ENCODE measurements around the gene GNAZ. TPM values are rescaled to one million over a fixed set of nuclear protein-coding genes. Genes with fewer than 3 reads are reported as not detected.
A peak's percentile ranks its signal among the peaks of the same experiment; 100 is the strongest.
"Not testable (repeated sequence)": the region's sequence is repeated elsewhere in the genome, so short reads cannot be mapped to it uniquely, and the experiment has no call there.

The GNAZ gene
- total RNA-seq, 2 donors from 2014 or later, result 0.37 to 2.0 TPM

- Mint-ChIP-seq H3K36me3 (ENCODE audit: low read depth) (no peaks in the 10 kb centered on the region), H3K9me3 (no peaks in the 10 kb centered on the region), H3K4me1 (no peaks in the 10 kb centered on the region), H3K27ac (no peak overlapping the region), H3K27me3 (no peaks in the 10 kb centered on the region), H3K4me3 (no peak overlapping the region)
- no peak for ATAC-seq (replicated peaks)
Observed at GRCh38 chr22:23132376-23133091, 62.2 kb downstream of the GNAZ start.

GRCh38 chr22:23133922-23134321, 63.6 kb downstream of the GNAZ start:
- no peaks in the 10 kb centered on the region for H3K36me3 Mint-ChIP-seq (ENCODE audit: low read depth)
- ATAC-seq (replicated peaks), result no peak
- H3K4me1 Mint-ChIP-seq, result peaks cover 8% of the 10 kb centered on the region
- no peak overlapping the region for H3K4me3 Mint-ChIP-seq
- no peak overlapping the region for H3K27ac Mint-ChIP-seq
- H3K27me3 Mint-ChIP-seq, result no peaks in the 10 kb centered on the region
- no peaks in the 10 kb centered on the region for H3K9me3 Mint-ChIP-seq

- H3K27me3 Mint-ChIP-seq; H3K36me3 Mint-ChIP-seq (ENCODE audit: low read depth); H3K4me1 Mint-ChIP-seq; H3K9me3 Mint-ChIP-seq; H3K4me3 Mint-ChIP-seq; ATAC-seq (replicated peaks): not testable (repeated sequence)
- H3K27ac Mint-ChIP-seq, result peak overlapping the region; percentile 93
Observed at GRCh38 chr22:23136991-23137390, 66.7 kb downstream of the GNAZ start.

GRCh38 chr22:23137468-23137867, 67.1 kb downstream of the GNAZ start:
- Mint-ChIP-seq H3K4me1 (peaks cover 8% of the 10 kb centered on the region), H3K9me3 (no peaks in the 10 kb centered on the region), H3K4me3 (peak overlapping the region; percentile 61)

GRCh38 chr22:23137905-23138561, 67.7 kb downstream of the GNAZ start:
- Mint-ChIP-seq H3K4me3 (peak overlapping the region; percentile 61), H3K4me1 (peaks cover 8% of the 10 kb centered on the region), H3K27me3 (no peaks in the 10 kb centered on the region), H3K9me3 (no peaks in the 10 kb centered on the region), H3K27ac (peak overlapping the region; percentile 93), H3K36me3 (ENCODE audit: low read depth) (no peaks in the 10 kb centered on the region)
- ATAC-seq (replicated peaks), result peak; percentile 14

More at GRCh38 chr22:23137468-23137867, 67.1 kb downstream of the GNAZ start:
- Mint-ChIP-seq H3K27me3 (no peaks in the 10 kb centered on the region), H3K36me3 (ENCODE audit: low read depth) (no peaks in the 10 kb centered on the region), H3K27ac (peak overlapping the region; percentile 93)
- no peak for ATAC-seq (replicated peaks)

- Mint-ChIP-seq H3K36me3 (ENCODE audit: low read depth) (no peaks in the 10 kb centered on the region), H3K9me3 (no peaks in the 10 kb centered on the region), H3K4me3 (peak overlapping the region; percentile 61), H3K27ac (peak overlapping the region; percentile 93), H3K27me3 (no peaks in the 10 kb centered on the region), H3K4me1 (peaks cover 8% of the 10 kb centered on the region)
- no peak for ATAC-seq (replicated peaks)
Observed at GRCh38 chr22:23138584-23139435, 68.5 kb downstream of the GNAZ start.

- no peak for ATAC-seq (replicated peaks)
- Mint-ChIP-seq H3K27me3 (no peaks in the 10 kb centered on the region), H3K4me3 (peak overlapping the region; percentile 75), H3K27ac (peak overlapping the region; percentile 93), H3K9me3 (no peaks in the 10 kb centered on the region), H3K36me3 (ENCODE audit: low read depth) (no peaks in the 10 kb centered on the region), H3K4me1 (peaks cover 13% of the 10 kb centered on the region)
Observed at GRCh38 chr22:23140385-23140784, 70.1 kb downstream of the GNAZ start.

- Mint-ChIP-seq H3K27ac (peak overlapping the region; percentile 93), H3K4me1 (peaks cover 13% of the 10 kb centered on the region), H3K9me3 (no peaks in the 10 kb centered on the region), H3K4me3 (peak overlapping the region; percentile 75), H3K27me3 (no peaks in the 10 kb centered on the region), H3K36me3 (ENCODE audit: low read depth) (no peaks in the 10 kb centered on the region)
- no peak for ATAC-seq (replicated peaks)
Observed at GRCh38 chr22:23142546-23143105, 72.3 kb downstream of the GNAZ start.

- Mint-ChIP-seq H3K27ac (peak overlapping the region; percentile 93), H3K4me1 (peaks cover 9% of the 10 kb centered on the region)
- no peak for ATAC-seq (replicated peaks)
Observed at GRCh38 chr22:23143119-23143518, 72.8 kb downstream of the GNAZ start.

GRCh38 chr22:23144432-23144831, 74.1 kb downstream of the GNAZ start:
- Mint-ChIP-seq H3K9me3 (no peaks in the 10 kb centered on the region), H3K4me1 (peaks cover 5% of the 10 kb centered on the region), H3K27me3 (no peaks in the 10 kb centered on the region), H3K36me3 (ENCODE audit: low read depth) (no peaks in the 10 kb centered on the region), H3K4me3 (peak overlapping the region; percentile 67), H3K27ac (peak overlapping the region; percentile 65)
- no peak for ATAC-seq (replicated peaks)

More at GRCh38 chr22:23143119-23143518, 72.8 kb downstream of the GNAZ start:
- Mint-ChIP-seq H3K36me3 (ENCODE audit: low read depth) (no peaks in the 10 kb centered on the region), H3K27me3 (no peaks in the 10 kb centered on the region), H3K4me3 (peak overlapping the region; percentile 75), H3K9me3 (no peaks in the 10 kb centered on the region)

- no peaks in the 10 kb centered on the region for H3K36me3 Mint-ChIP-seq (ENCODE audit: low read depth)
- H3K27ac Mint-ChIP-seq, result peak within 1 kb of the TSS; percentile 65
- peak; percentile 56 for ATAC-seq (replicated peaks)
- H3K4me3 Mint-ChIP-seq, result peak within 1 kb of the TSS; percentile 67
- no peaks in the 10 kb centered on the region for H3K27me3 Mint-ChIP-seq
- H3K9me3 Mint-ChIP-seq, result no peaks in the 10 kb centered on the region
- H3K4me1 Mint-ChIP-seq, result peaks cover 5% of the 10 kb centered on the region
Observed at GRCh38 chr22:23144932-23145877, 74.9 kb downstream of the GNAZ start, which contains the start of gene RAB36. Gene RAB36, plus strand, starts transcription at chr22:23145477. Its CDS starts 1,140 bp downstream, at chr22:23146617.

GRCh38 chr22:23145878-23146470, 75.7 kb downstream of the GNAZ start:
- H3K4me1 Mint-ChIP-seq, result peaks cover 5% of the 10 kb centered on the region
- peak overlapping the region; percentile 67 for H3K4me3 Mint-ChIP-seq
- no peak for ATAC-seq (replicated peaks)
- peak overlapping the region; percentile 65 for H3K27ac Mint-ChIP-seq
- H3K9me3 Mint-ChIP-seq, result no peaks in the 10 kb centered on the region
- H3K36me3 Mint-ChIP-seq (ENCODE audit: low read depth), result no peaks in the 10 kb centered on the region
- no peaks in the 10 kb centered on the region for H3K27me3 Mint-ChIP-seq

Data from activated T-helper 17 cell treated with anti-CD3 and anti-CD28 coated beads, Interleukin-2, amount 50 U/mL, for 72 hours (primary cell).